Tibial nerve (tissue), 4 donors: ENCODE results near the gene P4HA1. TPM values are rescaled to one million over a fixed set of nuclear protein-coding genes. Genes with fewer than 3 reads are reported as not detected.
"Not testable (repeated sequence)": the region's sequence is repeated elsewhere in the genome, so short reads cannot be mapped to it uniquely, and the experiment has no call there.

ENCODE experiments used
- DNase-seq, 2 donors: peaks; one replicate each; pipeline ENCODE4 v3.0.0-alpha.2; 2019; ENCODE audit warnings: low spot score in 2 of 2
- H3K27ac ChIP-seq, 4 donors: fragments of 200-600 bp; sonication (generic) in 3 of 4; one replicate each; pipeline ENCODE4 v1.5.1; 2017 to 2019; ENCODE audit warnings: mild to moderate bottlenecking in 1 of 4
- H3K27me3 ChIP-seq, 2 donors: fragments of 200-600 bp; sonication (generic) in 1 of 2; one replicate each; pipeline versions ENCODE4 v1.5.1 to v1.6.0; 2017 to 2019
- H3K36me3 ChIP-seq, 3 donors: fragments of 200-600 bp; sonication (generic); one replicate each; pipeline ENCODE4 v1.5.1; 2018 to 2019
- H3K4me1 ChIP-seq, 4 donors: fragments of 200-600 bp; sonication (generic) in 3 of 4; one replicate each; pipeline ENCODE4 v1.5.1; 2017 to 2019
- H3K4me3 ChIP-seq, 4 donors: fragments of 200-600 bp; sonication (generic) in 3 of 4; one replicate each; pipeline ENCODE4 v1.5.1; 2017 to 2019; ENCODE audit warnings: mild to moderate bottlenecking in 1 of 4, moderate library complexity in 1 of 4
- H3K9me3 ChIP-seq, 4 donors: fragments of 200-600 bp; sonication (generic) in 3 of 4; one replicate each; pipeline ENCODE4 v1.5.1; 2017 to 2019
- EP300 ChIP-seq, 2 donors: sonication (generic); formaldehyde crosslinking; IDR thresholded peaks; one replicate each; pipeline ENCODE4 v1.6.1; 2017; ENCODE audit warnings: antibody characterized with exemption in 2 of 2, mild to moderate bottlenecking in 1 of 2
- POLR2A ChIP-seq, 2 donors: fragments of 450-650 bp; IDR thresholded peaks; one replicate each; pipeline ENCODE4 v1.6.1; 2017; ENCODE audit warnings: antibody characterized with exemption in 2 of 2, mild to moderate bottlenecking in 2 of 2, moderate library complexity in 2 of 2
- WGBS, 2 donors: methylation state at CpG; one replicate each; pipeline ENCODE4 v1.1.5; 2018; 5-methylcytosine and 5-hydroxymethylcytosine counted together
- total RNA-seq, 4 donors: library from RNA; depleted of rRNA; stranded (reverse); fragments of >200 nt; gene quantifications; one replicate each; pipeline ENCODE4 v1.1.0, GENCODE V29; 2016
- TF ChIP-seq, protein P1 (sequence below), 5 experiments: fragments of 200-600 bp in 3 of 5; fragments of 450-650 bp in 2 of 5; sonication (generic) in 3 of 5; IDR thresholded peaks; one replicate each; pipeline ENCODE4 v1.5.1; 2016 to 2019; ENCODE audit warnings: antibody characterized with exemption in 5 of 5, mild to moderate bottlenecking in 3 of 5, moderate library complexity in 2 of 5

Gene P4HA1
- total RNA-seq, 4 donors from 2014 or later = 24.9 to 40.0 (median 30.1) TPM

DNA sequence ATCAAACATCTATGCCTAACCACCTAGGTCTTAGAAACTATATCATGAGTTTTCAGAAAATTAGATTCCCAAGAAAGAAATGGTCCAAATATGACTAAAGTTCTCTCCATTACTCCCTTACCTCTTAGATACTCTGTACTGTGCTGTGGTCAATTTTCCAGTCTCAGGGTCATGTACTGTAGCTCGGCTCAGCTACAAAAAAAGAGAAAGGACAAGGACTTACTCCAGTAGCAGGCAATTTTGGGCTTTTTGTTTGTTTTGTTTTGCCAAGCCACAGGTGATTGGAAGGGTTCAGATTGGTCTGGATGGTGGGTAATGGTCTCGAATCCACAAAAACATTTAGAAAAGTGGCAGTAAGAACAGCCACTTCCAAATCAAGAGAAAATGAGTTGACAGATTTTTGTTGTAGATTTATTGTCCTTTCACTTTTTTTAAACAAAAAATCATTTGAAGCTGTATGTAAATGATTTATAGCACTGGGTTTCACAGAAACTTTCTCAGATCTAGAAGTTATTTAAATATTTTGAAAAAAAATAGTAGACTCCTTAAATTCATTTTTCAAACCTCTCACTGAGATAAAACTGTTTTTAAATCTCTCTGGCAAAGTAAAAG, 52.8 kb downstream of the P4HA1 start:
- TF ChIP-seq EP300 (IDR thresholded peaks at IDR 0.05) (no peak), POLR2A (IDR thresholded peaks at IDR 0.05) (no peak)
- TF ChIP-seq, protein P1, sequence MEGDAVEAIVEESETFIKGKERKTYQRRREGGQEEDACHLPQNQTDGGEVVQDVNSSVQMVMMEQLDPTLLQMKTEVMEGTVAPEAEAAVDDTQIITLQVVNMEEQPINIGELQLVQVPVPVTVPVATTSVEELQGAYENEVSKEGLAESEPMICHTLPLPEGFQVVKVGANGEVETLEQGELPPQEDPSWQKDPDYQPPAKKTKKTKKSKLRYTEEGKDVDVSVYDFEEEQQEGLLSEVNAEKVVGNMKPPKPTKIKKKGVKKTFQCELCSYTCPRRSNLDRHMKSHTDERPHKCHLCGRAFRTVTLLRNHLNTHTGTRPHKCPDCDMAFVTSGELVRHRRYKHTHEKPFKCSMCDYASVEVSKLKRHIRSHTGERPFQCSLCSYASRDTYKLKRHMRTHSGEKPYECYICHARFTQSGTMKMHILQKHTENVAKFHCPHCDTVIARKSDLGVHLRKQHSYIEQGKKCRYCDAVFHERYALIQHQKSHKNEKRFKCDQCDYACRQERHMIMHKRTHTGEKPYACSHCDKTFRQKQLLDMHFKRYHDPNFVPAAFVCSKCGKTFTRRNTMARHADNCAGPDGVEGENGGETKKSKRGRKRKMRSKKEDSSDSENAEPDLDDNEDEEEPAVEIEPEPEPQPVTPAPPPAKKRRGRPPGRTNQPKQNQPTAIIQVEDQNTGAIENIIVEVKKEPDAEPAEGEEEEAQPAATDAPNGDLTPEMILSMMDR (IDR thresholded peaks at IDR 0.05) = no peak
- WGBS, 2 donors = 68 to 73% methylated on average over 2 of the region's 2 CpGs
- Histone ChIP-seq H3K4me1 (peaks cover 0 to 21% (median 4%) of the 10 kb centered on the region in 4 donors), H3K36me3 (peaks cover 0 to 43% (median 6%) of the 10 kb centered on the region in 3 donors), H3K9me3 (no peaks in the 10 kb centered on the region), H3K27me3 (no peaks in the 10 kb centered on the region), H3K27ac (peak overlapping the region in 2 of 4 donors; percentile 31 to 41), H3K4me3 (no peak overlapping the region)
- DNase-seq = no peak

DNA sequence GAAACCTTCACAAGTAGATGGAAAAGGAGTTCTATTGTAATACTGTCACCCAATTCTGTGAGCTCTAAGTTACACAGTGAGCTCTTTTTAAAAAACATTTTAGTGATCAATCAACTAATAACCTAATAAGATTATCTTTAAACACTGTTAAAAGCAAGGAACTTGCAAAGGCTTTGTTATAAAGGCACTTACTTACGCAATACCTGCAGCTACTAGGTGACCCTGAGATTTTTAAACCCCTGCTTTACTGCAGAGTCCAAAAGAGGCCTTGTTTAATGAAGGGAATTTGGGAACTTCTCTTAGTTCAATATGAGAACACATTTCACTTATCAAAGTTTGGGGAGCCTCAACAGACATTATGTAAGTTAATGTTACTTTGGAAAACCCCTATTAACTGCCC, 53.3 kb downstream of the P4HA1 start:
- peaks cover 0 to 38% (median 6%) of the 10 kb centered on the region in 3 donors for H3K36me3 ChIP-seq
- 97 to 100% methylated on average over 1 of the region's 1 CpG for WGBS, 2 donors

DNA sequence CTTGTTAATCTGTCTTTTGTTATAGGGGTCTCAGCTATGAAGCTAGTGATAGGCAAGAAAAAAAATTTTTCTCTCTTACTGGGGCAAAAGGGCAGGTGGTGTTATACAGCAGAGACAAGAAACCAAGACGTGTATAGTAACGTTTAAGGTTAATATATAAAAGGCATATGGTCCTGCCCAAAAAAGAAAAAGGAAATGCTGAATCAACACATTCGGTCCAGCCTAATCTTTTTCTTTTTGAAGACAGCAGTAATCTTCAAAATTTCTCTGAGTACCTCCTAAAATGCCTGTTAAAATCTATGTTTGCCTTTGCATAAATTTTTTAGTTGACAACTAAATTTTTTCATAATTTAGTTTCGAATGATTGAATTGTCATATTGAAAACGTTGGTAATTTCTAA, 54.5 kb downstream of the P4HA1 start:
- H3K4me1 ChIP-seq = peaks cover 0 to 21% (median 4%) of the 10 kb centered on the region in 4 donors
- H3K27ac ChIP-seq = no peak overlapping the region
- H3K4me3 ChIP-seq = no peak overlapping the region
- no peak for TF ChIP-seq EP300 (IDR thresholded peaks at IDR 0.05)
- TF ChIP-seq POLR2A (IDR thresholded peaks at IDR 0.05) = no peak
- TF ChIP-seq, protein P1 (IDR thresholded peaks at IDR 0.05) = no peak
- H3K27me3 ChIP-seq = no peaks in the 10 kb centered on the region
- WGBS, 2 donors = 89 to 91% methylated on average over 5 of the region's 5 CpGs
- no peaks in the 10 kb centered on the region for H3K9me3 ChIP-seq
- H3K36me3 ChIP-seq = peaks cover 0 to 38% (median 6%) of the 10 kb centered on the region in 3 donors
- DNase-seq = no peak

More for the DNA sequence above, 53.3 kb downstream of the P4HA1 start:
- DNase-seq = no peak
- peaks cover 0 to 21% (median 4%) of the 10 kb centered on the region in 4 donors for H3K4me1 ChIP-seq
- TF ChIP-seq EP300 (IDR thresholded peaks at IDR 0.05) (no peak), POLR2A (IDR thresholded peaks at IDR 0.05) (no peak)
- TF ChIP-seq, protein P1 (IDR thresholded peaks at IDR 0.05) = no peak
- no peak overlapping the region for H3K27ac ChIP-seq
- no peaks in the 10 kb centered on the region for H3K9me3 ChIP-seq
- H3K27me3 ChIP-seq = no peaks in the 10 kb centered on the region
- H3K4me3 ChIP-seq = no peak overlapping the region

DNA sequence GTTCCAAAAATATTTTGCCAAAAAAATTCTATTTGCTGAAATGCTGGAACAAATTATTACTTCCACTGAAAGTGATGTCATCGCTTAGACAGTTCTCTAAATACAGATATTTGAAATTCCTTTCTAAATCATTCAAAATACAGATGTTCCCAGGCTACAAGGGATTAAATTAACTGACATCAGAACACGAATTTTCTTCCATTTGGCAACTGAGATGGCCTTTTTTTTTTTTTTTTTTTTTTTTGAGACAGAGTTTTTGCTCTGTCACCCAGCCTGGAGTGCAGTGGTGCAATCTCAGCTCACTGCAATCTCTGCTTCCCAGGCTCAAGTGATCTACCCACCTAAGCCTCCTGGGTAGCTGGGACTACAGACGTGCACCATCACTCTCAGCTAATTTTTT, 57.0 kb downstream of the P4HA1 start:
- Histone ChIP-seq H3K27ac (peak overlapping the region in 2 of 4 donors; percentile 24 to 26), H3K36me3 (peaks cover 0 to 35% (median 10%) of the 10 kb centered on the region in 3 donors), H3K27me3 (no peaks in the 10 kb centered on the region), H3K4me3 (no peak overlapping the region), H3K4me1 (peaks cover 0 to 15% (median 4%) of the 10 kb centered on the region in 4 donors), H3K9me3 (no peaks in the 10 kb centered on the region)
- TF ChIP-seq POLR2A (IDR thresholded peaks at IDR 0.05) (no peak), EP300 (IDR thresholded peaks at IDR 0.05) (no peak)
- TF ChIP-seq, protein P1 (IDR thresholded peaks at IDR 0.05) = no peak
- DNase-seq = no peak
- 56 to 61% methylated on average over 3 of the region's 3 CpGs for WGBS, 2 donors

DNA sequence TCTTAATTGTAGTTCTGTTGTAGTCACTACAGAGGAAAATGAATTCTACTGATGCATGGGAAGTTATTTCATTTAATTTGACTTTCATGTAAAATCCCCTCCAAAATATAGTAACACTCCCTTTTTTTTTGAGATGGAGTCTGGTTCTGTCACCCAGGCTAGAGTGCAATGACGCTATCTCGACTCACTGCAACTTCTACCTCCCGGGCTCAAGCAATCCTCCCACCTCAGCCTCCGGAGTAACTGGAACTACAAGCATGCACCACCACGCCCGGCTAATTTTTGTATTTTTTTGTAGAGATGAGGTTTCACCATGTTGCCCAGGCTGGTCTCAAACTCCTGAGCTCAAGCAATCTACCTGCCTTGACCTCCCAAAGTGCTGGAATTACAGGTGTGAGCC, 60.4 kb downstream of the P4HA1 start:
- H3K36me3 ChIP-seq = peaks cover 0 to 38% (median 4%) of the 10 kb centered on the region in 3 donors
- H3K4me3 ChIP-seq, DNase-seq, H3K27ac ChIP-seq, H3K4me1 ChIP-seq, H3K9me3 ChIP-seq, H3K27me3 ChIP-seq: not testable (repeated sequence)
- WGBS, 2 donors = 92 to 96% methylated on average over 6 of the region's 6 CpGs
